Measurements from ENCODE around the gene SRPX.

Gene SRPX

DNA sequence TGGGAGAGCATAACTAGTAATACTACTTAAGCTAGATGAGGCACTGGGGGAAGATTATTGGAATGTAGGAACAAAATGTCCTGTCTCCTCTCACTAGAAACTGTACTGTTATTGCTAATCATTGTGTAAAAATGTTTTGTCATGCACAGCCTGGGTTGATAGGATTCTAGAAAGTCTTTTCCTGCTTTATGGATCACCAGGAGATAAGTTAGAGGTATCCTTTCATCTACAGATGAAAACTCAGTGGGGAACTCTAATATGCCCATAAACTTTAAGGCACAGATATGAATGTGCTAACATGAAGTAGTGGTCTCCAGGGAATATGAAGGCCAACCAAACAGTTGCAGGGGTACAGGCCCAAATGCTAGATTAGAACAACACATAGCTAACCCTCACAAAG, 57.5 kb downstream of the SRPX start:
- H3K4me3 ChIP-seq (ENCODE audit: low read length): no peak overlapping the region
- H3K27ac ChIP-seq (ENCODE audit: low read length): no peak overlapping the region
- H3K4me1 ChIP-seq (ENCODE audit: insufficient read depth, low read length): no peaks in the 10 kb centered on the region
- no peaks in the 10 kb centered on the region for H3K9me3 ChIP-seq (ENCODE audit: insufficient read depth, low read depth, low read length)
- H3K27me3 ChIP-seq (ENCODE audit: insufficient read depth, low read length): no peaks in the 10 kb centered on the region
- H3K36me3 ChIP-seq (ENCODE audit: insufficient read depth, low read depth, low read length): no peaks in the 10 kb centered on the region
- H3K9ac ChIP-seq (ENCODE audit: low read depth, low read length): no peak overlapping the region

DNA sequence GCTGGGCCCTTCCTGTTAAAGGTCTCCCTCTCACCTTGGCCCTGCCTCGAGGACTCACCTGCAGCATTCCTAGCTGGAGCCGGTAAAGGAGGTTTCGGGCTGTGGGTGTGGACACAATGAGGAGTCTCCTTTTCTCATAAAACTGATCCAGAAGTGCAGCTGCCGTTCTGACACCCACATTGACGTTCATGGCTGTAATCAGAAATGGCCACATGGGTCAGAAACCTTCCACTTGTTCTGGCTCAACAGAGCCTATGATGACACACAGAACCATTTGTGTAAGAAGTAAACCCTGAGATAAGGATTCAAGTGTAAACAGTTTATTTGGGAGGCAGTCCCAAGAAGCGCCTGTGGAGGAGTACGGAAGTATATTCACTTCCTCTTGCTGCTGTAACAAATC, 63.8 kb downstream of the SRPX start:
- Histone ChIP-seq H3K36me3 (ENCODE audit: insufficient read depth, low read depth, low read length) (no peaks in the 10 kb centered on the region), H3K27me3 (ENCODE audit: insufficient read depth, low read length) (no peaks in the 10 kb centered on the region), H3K4me3 (ENCODE audit: low read length) (no peak overlapping the region), H3K4me1 (ENCODE audit: insufficient read depth, low read length) (no peaks in the 10 kb centered on the region), H3K27ac (ENCODE audit: low read length) (no peak overlapping the region), H3K9ac (ENCODE audit: low read depth, low read length) (no peak overlapping the region), H3K9me3 (ENCODE audit: insufficient read depth, low read depth, low read length) (no peaks in the 10 kb centered on the region)

DNA sequence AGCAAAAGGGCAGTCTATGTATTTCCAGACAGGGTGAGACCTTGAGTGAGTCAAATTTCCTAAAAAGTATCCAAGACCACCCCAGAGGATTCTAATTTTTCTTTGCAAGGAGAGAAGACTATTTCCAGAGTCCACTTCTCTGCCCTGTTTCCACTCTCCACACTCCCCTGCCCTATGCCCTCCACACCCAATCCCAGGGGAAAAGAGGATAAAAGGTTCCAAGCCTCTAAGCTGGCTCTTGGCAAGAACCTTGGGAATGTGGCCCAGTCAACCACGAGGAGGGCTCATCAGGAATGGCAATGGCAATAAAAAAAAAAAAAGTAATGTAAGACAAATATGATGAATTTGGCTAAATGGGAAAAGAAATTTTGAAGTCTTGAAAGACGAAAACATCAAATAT, 65.9 kb downstream of the SRPX start:
- Histone ChIP-seq H3K9ac (ENCODE audit: low read depth, low read length) (no peak overlapping the region), H3K27ac (ENCODE audit: low read length) (no peak overlapping the region), H3K4me1 (ENCODE audit: insufficient read depth, low read length) (no peaks in the 10 kb centered on the region), H3K36me3 (ENCODE audit: insufficient read depth, low read depth, low read length) (no peaks in the 10 kb centered on the region), H3K9me3 (ENCODE audit: insufficient read depth, low read depth, low read length) (no peaks in the 10 kb centered on the region), H3K27me3 (ENCODE audit: insufficient read depth, low read length) (no peaks in the 10 kb centered on the region), H3K4me3 (ENCODE audit: low read length) (no peak overlapping the region)

DNA sequence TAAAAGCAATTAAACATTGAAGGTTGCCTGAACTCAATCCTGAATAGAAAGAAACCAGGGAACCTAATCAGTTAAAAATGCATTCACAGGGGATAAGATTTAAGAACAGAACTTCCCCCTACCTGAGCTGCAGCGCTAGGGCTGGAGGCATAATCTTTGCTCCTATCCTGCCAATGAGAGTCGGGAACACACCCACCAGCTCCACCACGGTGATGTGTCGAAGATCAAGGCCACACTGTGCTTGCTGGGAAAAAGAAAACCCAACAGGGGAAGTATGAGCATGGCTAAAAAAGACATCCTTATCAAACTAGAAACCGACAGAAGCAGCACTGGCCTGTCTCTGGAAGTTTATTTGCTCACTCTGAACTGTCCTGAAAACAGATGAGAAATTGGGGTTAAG, 66.3 kb downstream of the SRPX start:
- Histone ChIP-seq H3K36me3 (ENCODE audit: insufficient read depth, low read depth, low read length) (no peaks in the 10 kb centered on the region), H3K4me3 (ENCODE audit: low read length) (no peak overlapping the region), H3K9ac (ENCODE audit: low read depth, low read length) (no peak overlapping the region), H3K4me1 (ENCODE audit: insufficient read depth, low read length) (no peaks in the 10 kb centered on the region), H3K27me3 (ENCODE audit: insufficient read depth, low read length) (no peaks in the 10 kb centered on the region), H3K9me3 (ENCODE audit: insufficient read depth, low read depth, low read length) (no peaks in the 10 kb centered on the region), H3K27ac (ENCODE audit: low read length) (no peak overlapping the region)

DNA sequence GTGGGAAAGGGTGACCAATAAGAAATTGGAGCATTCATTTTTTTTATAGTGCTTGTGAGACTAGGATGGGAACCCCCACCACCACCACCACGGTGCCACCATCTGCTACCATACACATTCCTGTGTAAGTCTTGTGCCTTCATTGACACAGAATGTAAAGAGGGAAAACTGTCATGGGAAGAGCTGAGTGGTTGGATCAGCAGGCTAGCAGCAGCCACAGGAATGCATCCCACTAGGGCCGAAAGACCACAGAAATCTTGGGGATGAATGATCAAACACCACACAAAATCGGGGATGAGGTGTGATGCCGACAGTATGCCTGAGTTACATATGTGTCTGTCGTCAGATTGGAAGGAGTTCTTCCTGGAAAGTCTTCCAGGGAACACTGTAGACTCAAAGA, 69.2 kb downstream of the SRPX start:
- Histone ChIP-seq H3K36me3 (ENCODE audit: insufficient read depth, low read depth, low read length) (no peaks in the 10 kb centered on the region), H3K9ac (ENCODE audit: low read depth, low read length) (no peak overlapping the region), H3K27ac (ENCODE audit: low read length) (no peak overlapping the region), H3K9me3 (ENCODE audit: insufficient read depth, low read depth, low read length) (no peaks in the 10 kb centered on the region), H3K4me3 (ENCODE audit: low read length) (no peak overlapping the region), H3K27me3 (ENCODE audit: insufficient read depth, low read length) (no peaks in the 10 kb centered on the region), H3K4me1 (ENCODE audit: insufficient read depth, low read length) (no peaks in the 10 kb centered on the region)

- Histone ChIP-seq H3K9ac (ENCODE audit: low read depth, low read length) (no peak overlapping the region), H3K27me3 (ENCODE audit: insufficient read depth, low read length) (no peaks in the 10 kb centered on the region), H3K4me1 (ENCODE audit: insufficient read depth, low read length) (no peaks in the 10 kb centered on the region), H3K9me3 (ENCODE audit: insufficient read depth, low read depth, low read length) (no peaks in the 10 kb centered on the region), H3K27ac (ENCODE audit: low read length) (no peak overlapping the region), H3K36me3 (ENCODE audit: insufficient read depth, low read depth, low read length) (no peaks in the 10 kb centered on the region), H3K4me3 (ENCODE audit: low read length) (no peak overlapping the region)
Measured at GRCh38 chrX:38150993-38151392, 69.7 kb downstream of the SRPX start.

DNA sequence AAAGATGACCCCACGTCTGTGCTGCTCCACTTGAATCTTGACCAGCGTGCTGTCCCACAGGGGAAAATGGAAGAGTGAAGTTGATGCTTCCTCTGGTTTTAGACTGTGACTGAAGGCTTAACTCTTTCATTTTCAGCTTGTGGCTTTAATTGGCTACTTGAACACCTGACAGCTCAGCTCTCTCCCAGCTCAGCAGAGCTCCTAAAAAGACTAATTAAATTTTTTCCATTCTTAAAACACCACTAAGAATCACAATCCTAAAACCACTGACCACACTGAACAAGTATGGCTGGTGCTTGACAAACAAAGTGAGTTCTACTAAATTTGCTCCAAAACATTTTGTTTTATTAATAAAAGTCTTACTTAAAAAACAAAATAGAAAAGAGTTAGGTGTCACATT, 71.7 kb downstream of the SRPX start:
- Histone ChIP-seq H3K4me3 (ENCODE audit: low read length) (no peak overlapping the region), H3K27ac (ENCODE audit: low read length) (no peak overlapping the region), H3K9me3 (ENCODE audit: insufficient read depth, low read depth, low read length) (no peaks in the 10 kb centered on the region), H3K36me3 (ENCODE audit: insufficient read depth, low read depth, low read length) (no peaks in the 10 kb centered on the region), H3K4me1 (ENCODE audit: insufficient read depth, low read length) (no peaks in the 10 kb centered on the region), H3K27me3 (ENCODE audit: insufficient read depth, low read length) (no peaks in the 10 kb centered on the region), H3K9ac (ENCODE audit: low read depth, low read length) (no peak overlapping the region)

DNA sequence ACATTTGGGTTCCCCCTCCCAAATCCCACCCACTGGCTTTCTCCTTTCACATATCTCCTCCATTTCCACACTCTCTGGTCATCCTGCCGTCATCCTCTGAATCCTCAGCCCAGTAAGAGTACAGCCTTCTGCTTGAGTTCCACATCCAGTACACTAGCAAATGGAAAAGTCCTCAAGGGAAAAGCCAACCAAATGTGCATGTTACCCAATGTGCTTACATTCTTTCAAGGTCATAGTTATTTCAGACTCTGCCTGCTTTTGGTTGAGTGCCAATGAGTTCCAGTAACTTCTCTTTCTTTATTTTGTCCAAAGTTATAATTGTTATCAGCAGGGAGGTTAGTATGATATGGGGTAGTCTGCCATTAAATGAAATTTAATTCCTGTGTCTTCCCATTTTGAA, 78.1 kb downstream of the SRPX start:
- H3K4me3 ChIP-seq (ENCODE audit: low read length): no peak overlapping the region
- no peaks in the 10 kb centered on the region for H3K9me3 ChIP-seq (ENCODE audit: insufficient read depth, low read depth, low read length)
- H3K36me3 ChIP-seq (ENCODE audit: insufficient read depth, low read depth, low read length): no peaks in the 10 kb centered on the region
- H3K27ac ChIP-seq (ENCODE audit: low read length): no peak overlapping the region
- H3K9ac ChIP-seq (ENCODE audit: low read depth, low read length): no peak overlapping the region
- H3K27me3 ChIP-seq (ENCODE audit: insufficient read depth, low read length): no peaks in the 10 kb centered on the region
- H3K4me1 ChIP-seq (ENCODE audit: insufficient read depth, low read length): no peaks in the 10 kb centered on the region; the same call in 1 of the 2 replicates

DNA sequence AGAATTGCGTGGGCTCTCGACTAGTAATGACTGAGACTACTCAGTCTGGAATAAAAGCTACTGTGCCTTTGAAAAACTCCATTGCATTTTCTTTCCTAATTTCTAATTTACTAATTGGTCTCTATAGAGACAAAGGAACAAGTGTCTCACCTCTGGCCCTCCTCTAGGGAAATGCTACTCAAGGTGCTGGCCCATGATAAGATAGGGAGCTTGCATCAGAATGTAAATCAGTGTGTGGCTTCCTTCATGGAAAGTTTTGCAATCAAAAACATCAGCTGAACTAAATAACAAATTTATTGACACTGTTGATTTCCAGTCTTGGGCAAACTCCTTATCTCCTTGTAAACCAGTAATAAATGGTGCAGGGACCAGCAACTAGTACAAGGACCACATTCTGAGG, 81.8 kb downstream of the SRPX start:
- no peak overlapping the region for H3K4me3 ChIP-seq (ENCODE audit: low read length)
- no peaks in the 10 kb centered on the region for H3K9me3 ChIP-seq (ENCODE audit: insufficient read depth, low read depth, low read length)
- no peak overlapping the region for H3K9ac ChIP-seq (ENCODE audit: low read depth, low read length)
- no peaks in the 10 kb centered on the region; the same call in 1 of the 2 replicates for H3K4me1 ChIP-seq (ENCODE audit: insufficient read depth, low read length)
- H3K27ac ChIP-seq (ENCODE audit: low read length): no peak overlapping the region
- no peaks in the 10 kb centered on the region for H3K36me3 ChIP-seq (ENCODE audit: insufficient read depth, low read depth, low read length)
- no peaks in the 10 kb centered on the region for H3K27me3 ChIP-seq (ENCODE audit: insufficient read depth, low read length)

DNA sequence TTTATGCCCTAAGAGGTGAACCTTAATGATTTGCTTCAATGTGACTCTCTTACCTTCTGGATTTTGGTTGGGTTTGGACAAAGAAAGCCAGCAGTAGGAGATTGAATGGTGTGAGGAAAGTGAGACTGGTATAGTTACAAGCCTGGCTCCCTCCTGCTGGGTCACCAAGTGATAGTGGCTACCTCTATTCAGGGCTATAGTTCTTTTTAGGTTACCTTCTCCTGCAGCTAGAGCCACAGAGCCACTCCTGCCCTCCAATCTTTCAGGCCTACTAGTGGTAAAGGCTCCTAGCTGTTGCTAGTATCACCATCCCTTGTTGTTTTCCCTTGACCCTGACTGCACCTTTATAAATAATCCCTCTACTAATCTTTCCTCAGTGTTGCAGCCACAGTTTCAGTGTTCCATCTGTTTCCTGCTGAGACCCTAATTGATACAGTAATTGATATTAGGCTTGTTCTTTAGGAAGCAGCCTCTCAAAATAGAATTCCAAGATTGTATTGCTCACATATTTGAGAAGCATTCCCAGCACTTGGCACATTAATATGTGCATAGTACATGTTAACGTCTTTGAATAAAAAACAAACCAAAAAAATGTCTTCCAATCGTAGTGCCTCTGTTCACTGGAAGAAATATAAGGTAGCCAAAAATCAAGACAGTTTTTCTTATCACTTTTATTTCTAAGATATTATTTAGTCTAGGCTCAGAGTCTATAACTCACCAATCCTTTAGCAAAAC, 82.3 kb downstream of the SRPX start:
- Histone ChIP-seq H3K27me3 (ENCODE audit: insufficient read depth, low read length) (no peaks in the 10 kb centered on the region), H3K36me3 (ENCODE audit: insufficient read depth, low read depth, low read length) (no peaks in the 10 kb centered on the region), H3K4me1 (ENCODE audit: insufficient read depth, low read length) (no peaks in the 10 kb centered on the region; the same call in 1 of the 2 replicates), H3K9ac (ENCODE audit: low read depth, low read length) (no peak overlapping the region), H3K4me3 (ENCODE audit: low read length) (no peak overlapping the region), H3K9me3 (ENCODE audit: insufficient read depth, low read depth, low read length) (no peaks in the 10 kb centered on the region), H3K27ac (ENCODE audit: low read length) (no peak overlapping the region)

DNA sequence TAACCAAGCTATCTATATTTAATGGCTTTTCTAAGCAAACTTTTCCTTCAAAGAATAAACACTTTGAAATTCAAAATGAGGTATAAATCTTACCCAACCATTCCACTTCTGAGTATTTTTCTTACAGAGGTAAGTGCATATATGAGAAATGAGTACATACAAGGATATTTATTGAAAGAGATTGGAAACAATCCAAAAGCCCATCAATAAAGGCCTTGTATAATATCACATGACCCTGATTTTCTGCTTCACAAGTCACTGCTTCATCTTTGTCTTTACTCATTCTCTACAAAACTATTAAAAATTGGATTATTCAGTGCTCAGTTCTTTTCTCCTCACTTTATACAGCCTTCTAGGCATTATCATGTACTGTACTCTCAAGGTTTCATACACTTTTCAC, 91.3 kb downstream of the SRPX start:
- Histone ChIP-seq H3K4me1 (ENCODE audit: insufficient read depth, low read length) (no peaks in the 10 kb centered on the region), H3K27me3 (ENCODE audit: insufficient read depth, low read length) (no peaks in the 10 kb centered on the region), H3K9ac (ENCODE audit: low read depth, low read length) (no peak overlapping the region), H3K9me3 (ENCODE audit: insufficient read depth, low read depth, low read length) (no peaks in the 10 kb centered on the region), H3K36me3 (ENCODE audit: insufficient read depth, low read depth, low read length) (no peaks in the 10 kb centered on the region), H3K4me3 (ENCODE audit: low read length) (no peak overlapping the region), H3K27ac (ENCODE audit: low read length) (no peak overlapping the region)

DNA sequence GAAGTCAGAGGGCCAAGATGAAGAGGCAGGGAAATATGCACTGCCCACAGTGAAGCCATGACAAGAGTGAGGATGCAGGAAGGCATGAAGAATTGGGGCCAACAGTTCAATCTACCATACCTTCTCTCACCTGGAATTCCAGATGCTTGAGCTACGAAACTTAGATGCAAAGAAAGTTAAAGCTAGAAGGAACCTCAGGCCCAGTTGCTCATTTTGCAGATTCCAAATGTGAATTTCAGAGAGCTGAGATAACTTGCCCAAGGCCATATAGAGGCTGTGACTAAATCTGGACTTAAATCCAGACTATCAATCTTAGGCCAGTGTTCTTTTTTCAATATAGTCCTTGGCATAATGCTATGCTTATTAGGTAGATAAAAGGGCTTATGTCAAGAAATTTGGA, 92.7 kb downstream of the SRPX start:
- no peaks in the 10 kb centered on the region for H3K4me1 ChIP-seq (ENCODE audit: insufficient read depth, low read length)
- no peaks in the 10 kb centered on the region for H3K36me3 ChIP-seq (ENCODE audit: insufficient read depth, low read depth, low read length)
- no peak overlapping the region for H3K27ac ChIP-seq (ENCODE audit: low read length)
- H3K9ac ChIP-seq (ENCODE audit: low read depth, low read length): no peak overlapping the region
- no peaks in the 10 kb centered on the region for H3K9me3 ChIP-seq (ENCODE audit: insufficient read depth, low read depth, low read length)
- H3K27me3 ChIP-seq (ENCODE audit: insufficient read depth, low read length): no peaks in the 10 kb centered on the region
- H3K4me3 ChIP-seq (ENCODE audit: low read length): no peak overlapping the region
